ENCODE measurements around the gene SEMA6D. TPM values are rescaled to one million over a fixed set of nuclear protein-coding genes. Genes with fewer than 3 reads are reported as not detected.

Gene SEMA6D
- 4.9 to 6.4 TPM (median 5.4 TPM) in 3 replicates for total RNA-seq
- long read RNA-seq, partial matches to known transcripts: 0 of 1 reads
- long read RNA-seq, other reads (novel, unspliced or antisense): 0 of 1 reads

GRCh38 chr15:47717036-47717612, at the start of gene SEMA6D:
Gene SEMA6D (plus strand): TSS chr15:47717505. CDS start chr15:47759799, 42,294 bp downstream.
- Mint-ChIP-seq H3K36me3 (ENCODE audit: low read depth) (no peaks in the 10 kb centered on the region), H3K27me3 (ENCODE audit: low read depth) (peaks cover 20% of the 10 kb centered on the region), H3K4me1 (ENCODE audit: low read depth) (peaks cover 27% of the 10 kb centered on the region), H3K27ac (ENCODE audit: unreplicated experiment) (peak within 1 kb of the TSS; percentile 69), H3K9me3 (ENCODE audit: low read depth) (no peaks in the 10 kb centered on the region), H3K4me3 (ENCODE audit: unreplicated experiment) (peak within 1 kb of the TSS; percentile 94)
- TF ChIP-seq CTCF (IDR thresholded peaks at IDR 0.05): peak; percentile 75
- peak; percentile 77 for DNase-seq (ENCODE audit: low spot score)

GRCh38 chr15:47669221-47669620, 48.1 kb upstream of the SEMA6D start:
- no peak overlapping the region for H3K4me3 Mint-ChIP-seq (ENCODE audit: unreplicated experiment)
- no peaks in the 10 kb centered on the region for H3K36me3 Mint-ChIP-seq (ENCODE audit: low read depth)
- no peaks in the 10 kb centered on the region for H3K9me3 Mint-ChIP-seq (ENCODE audit: low read depth)
- H3K4me1 Mint-ChIP-seq (ENCODE audit: low read depth): peaks cover 7% of the 10 kb centered on the region
- no peak overlapping the region for H3K27ac Mint-ChIP-seq (ENCODE audit: unreplicated experiment)
- no peak for DNase-seq (ENCODE audit: low spot score)
- peaks cover 26% of the 10 kb centered on the region for H3K27me3 Mint-ChIP-seq (ENCODE audit: low read depth)
- TF ChIP-seq CTCF (IDR thresholded peaks at IDR 0.05): no peak

GRCh38 chr15:47670365-47670764, 46.9 kb upstream of the SEMA6D start:
- peaks cover 26% of the 10 kb centered on the region for H3K27me3 Mint-ChIP-seq (ENCODE audit: low read depth)

GRCh38 chr15:47673232-47673761, 44.0 kb upstream of the SEMA6D start:
- H3K9me3 Mint-ChIP-seq (ENCODE audit: low read depth): no peaks in the 10 kb centered on the region
- H3K27ac Mint-ChIP-seq (ENCODE audit: unreplicated experiment): no peak overlapping the region
- H3K27me3 Mint-ChIP-seq (ENCODE audit: low read depth): peaks cover 25% of the 10 kb centered on the region
- peaks cover 4% of the 10 kb centered on the region for H3K4me1 Mint-ChIP-seq (ENCODE audit: low read depth)
- DNase-seq (ENCODE audit: low spot score): no peak
- no peaks in the 10 kb centered on the region for H3K36me3 Mint-ChIP-seq (ENCODE audit: low read depth)
- H3K4me3 Mint-ChIP-seq (ENCODE audit: unreplicated experiment): no peak overlapping the region
- no peak for TF ChIP-seq CTCF (IDR thresholded peaks at IDR 0.05)

More at GRCh38 chr15:47670365-47670764, 46.9 kb upstream of the SEMA6D start:
- H3K36me3 Mint-ChIP-seq (ENCODE audit: low read depth): no peaks in the 10 kb centered on the region
- peaks cover 7% of the 10 kb centered on the region for H3K4me1 Mint-ChIP-seq (ENCODE audit: low read depth)
- H3K9me3 Mint-ChIP-seq (ENCODE audit: low read depth): no peaks in the 10 kb centered on the region
- H3K27ac Mint-ChIP-seq (ENCODE audit: unreplicated experiment): no peak overlapping the region
- no peak overlapping the region for H3K4me3 Mint-ChIP-seq (ENCODE audit: unreplicated experiment)
- DNase-seq (ENCODE audit: low spot score): no peak
- TF ChIP-seq CTCF (IDR thresholded peaks at IDR 0.05): no peak

- no peak for DNase-seq (ENCODE audit: low spot score)
- no peak for TF ChIP-seq CTCF (IDR thresholded peaks at IDR 0.05)
- peaks cover 4% of the 10 kb centered on the region for H3K4me1 Mint-ChIP-seq (ENCODE audit: low read depth)
- H3K36me3 Mint-ChIP-seq (ENCODE audit: low read depth): no peaks in the 10 kb centered on the region
- no peak overlapping the region for H3K4me3 Mint-ChIP-seq (ENCODE audit: unreplicated experiment)
- H3K9me3 Mint-ChIP-seq (ENCODE audit: low read depth): no peaks in the 10 kb centered on the region
- peaks cover 18% of the 10 kb centered on the region for H3K27me3 Mint-ChIP-seq (ENCODE audit: low read depth)
- H3K27ac Mint-ChIP-seq (ENCODE audit: unreplicated experiment): no peak overlapping the region
Measured at GRCh38 chr15:47674586-47675232, 42.6 kb upstream of the SEMA6D start.
